Transverse colon (tissue), 4 donors: ENCODE results near the gene TOX2. TPM values are rescaled to one million over a fixed set of nuclear protein-coding genes. Genes with fewer than 3 reads are reported as not detected.
A peak's percentile ranks its signal among the peaks of the same experiment; 100 is the strongest.

Experiments
- DNase-seq: peaks from one replicate; pipeline ENCODE4 v3.0.0-alpha.2; 2019
- H3K27ac ChIP-seq, 4 donors: fragments of 200-600 bp; sonication (generic); 2 replicates each; pipeline ENCODE4 v1.5.1; 2016 to 2018; ENCODE audit warnings: inconsistent platforms in 4 of 4
- H3K27me3 ChIP-seq: fragments of 200-600 bp; sonication (generic); 2 replicates; pipeline ENCODE4 v1.5.1; 2017; ENCODE audit warnings: inconsistent platforms
- H3K36me3 ChIP-seq, 4 donors: fragments of 200-600 bp; sonication (generic); 2 replicates each; pipeline ENCODE4 v1.5.1; 2017 to 2019; ENCODE audit warnings: inconsistent platforms in 4 of 4
- H3K4me1 ChIP-seq, 4 donors: fragments of 200-600 bp; sonication (generic); 2 replicates each; pipeline ENCODE4 v1.5.1; 2017 to 2020; ENCODE audit warnings: inconsistent platforms in 4 of 4
- H3K4me3 ChIP-seq, 4 donors: fragments of 200-600 bp; sonication (generic); 1 replicate in 1 of 4; 2 replicates in 3 of 4; pipeline versions ENCODE4 v1.5.1 to v1.6.1; 2017 to 2019; ENCODE audit warnings: inconsistent platforms in 4 of 4
- H3K9me3 ChIP-seq, 2 donors: fragments of 200-600 bp; sonication (generic); 2 replicates each; pipeline ENCODE4 v1.5.1; 2017 to 2019; ENCODE audit warnings: inconsistent platforms in 2 of 2
- CTCF ChIP-seq, 5 experiments: fragments of 200-600 bp in 3 of 5; fragments of 450-650 bp in 2 of 5; sonication (generic) in 3 of 5; IDR thresholded peaks; 1 replicate in 2 of 5; 2 replicates in 3 of 5; pipeline ENCODE4 v1.5.1; 2016 to 2017; ENCODE audit warnings: antibody characterized with exemption in 5 of 5, inconsistent platforms in 3 of 5, mild to moderate bottlenecking in 2 of 5, moderate library complexity in 1 of 5
- EP300 ChIP-seq: sonication (generic); formaldehyde crosslinking; IDR thresholded peaks from one replicate; pipeline ENCODE4 v1.6.1; 2017; ENCODE audit warnings: antibody characterized with exemption, low read depth
- POLR2A ChIP-seq: fragments of 450-650 bp; IDR thresholded peaks from one replicate; pipeline ENCODE4 v1.6.1; 2016; ENCODE audit warnings: antibody characterized with exemption, mild to moderate bottlenecking, moderate library complexity
- POLR2AphosphoS5 ChIP-seq, 3 donors: sonication (generic); formaldehyde crosslinking; IDR thresholded peaks; one replicate each; pipeline ENCODE4 v1.6.1; 2016; ENCODE audit warnings: antibody characterized with exemption in 3 of 3
- WGBS, 2 donors: methylation state at CpG; one replicate each; pipeline ENCODE4 v1.1.5; 2018; ENCODE audit warnings: low coverage in 1 of 2; 5-methylcytosine and 5-hydroxymethylcytosine counted together
- in situ Hi-C, 4 donors: fragments of 200-750 bp; cut with MboI; loops; one replicate each; pipeline versions ENCODE4 v1.15.0 to v1.15.1; 2017; ENCODE audit warnings: low sequenced_read_pairs in 3 of 4, low pct_ligation_motif_present in 1 of 4, low pct_unique_long_range_greater_than_20kb in 1 of 4
- intact Hi-C: fragments of 100-400 bp; cut with DNase I; formaldehyde crosslinking; loops from one replicate; pipeline ENCODE4 v1.15.1; 2023; ENCODE audit warnings: low total_unique reads
- total RNA-seq, 4 donors: library from RNA; depleted of rRNA; stranded (reverse); fragments of >200 nt; gene quantifications; one replicate each; pipeline ENCODE4 v1.1.0, GENCODE V29; 2016

Gene TOX2
- total RNA-seq, 4 donors from 2014 or later = 1.5 to 15.7 (median 6.8) TPM

- Histone ChIP-seq H3K4me3 (no peak overlapping the region), H3K9me3 (peaks cover 0 to 4% of the 10 kb centered on the region in 2 donors), H3K36me3 (no peaks in the 10 kb centered on the region), H3K4me1 (peaks cover 0 to 8% (median 0%) of the 10 kb centered on the region in 4 donors), H3K27me3 (peaks cover 10% of the 10 kb centered on the region), H3K27ac (peak overlapping the region in 1 of 4 donors; percentile 8)
- WGBS, 2 donors = 39% methylated on average over 4 of the region's 5 CpGs; no CpG with 5 or more reads in 1 of the 2 donors
- TF ChIP-seq EP300 (no peak), CTCF (IDR thresholded peaks at IDR 0.05) (no peak), POLR2A (no peak), POLR2AphosphoS5 (IDR thresholded peaks at IDR 0.05) (no peak)
- in situ Hi-C loops (loop anchor here in 2 of 4 donors (5.0 to 25.0 kb wide), 2 partner anchors 82 to 202 kb away; partner anchors contain the start of gene FITM2 (in 1 of the 2)), intact Hi-C loops (no loop called here)
- no peak for DNase-seq
Measured at GRCh38 chr20:44109951-44110361, 195.3 kb downstream of the TOX2 start.

DNA sequence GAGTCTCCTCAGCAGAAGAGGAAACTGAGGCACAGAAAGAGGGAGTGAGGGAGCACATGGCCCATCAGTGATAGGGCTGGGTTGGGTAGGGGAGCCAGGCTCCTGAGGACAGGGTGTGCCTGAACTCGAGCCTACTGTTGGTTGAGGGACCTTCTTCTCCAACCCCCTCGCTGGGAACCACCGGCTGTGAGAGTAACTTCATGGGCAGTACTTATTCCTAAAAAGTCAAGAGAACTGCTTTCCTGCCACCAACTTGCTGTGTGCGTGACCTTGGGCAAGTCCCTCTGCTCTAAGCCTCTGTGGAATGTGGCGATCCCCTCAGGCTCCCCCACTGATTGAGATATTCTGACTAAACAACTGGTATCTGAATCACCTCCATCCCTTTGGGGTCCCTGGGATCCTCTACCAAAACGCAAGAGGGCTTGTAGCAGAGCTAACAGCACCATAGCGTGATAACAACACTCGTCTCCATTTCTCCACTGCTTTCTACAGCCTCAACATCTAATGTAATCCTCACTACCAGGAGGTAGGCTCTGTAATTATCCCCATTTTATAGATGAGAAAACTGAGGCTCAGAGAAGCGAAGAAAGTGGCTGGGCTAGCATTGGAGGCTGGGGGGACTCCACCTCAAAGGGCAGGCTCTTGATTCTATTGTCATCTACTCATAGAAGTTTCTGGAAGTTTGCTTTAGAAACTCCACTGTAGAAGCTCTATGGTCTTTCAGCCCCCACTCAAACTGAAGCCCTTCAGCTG, 196.3 kb downstream of the TOX2 start:
- H3K4me1 ChIP-seq = peaks cover 0 to 8% (median under 1%) of the 10 kb centered on the region in 4 donors
- H3K9me3 ChIP-seq = peaks cover 0 to 4% of the 10 kb centered on the region in 2 donors
- TF ChIP-seq CTCF (IDR thresholded peaks at IDR 0.05) = no peak
- no peak for TF ChIP-seq EP300
- no peak for TF ChIP-seq POLR2AphosphoS5 (IDR thresholded peaks at IDR 0.05)
- no peak for TF ChIP-seq POLR2A
- no peak overlapping the region for H3K4me3 ChIP-seq
- no peaks in the 10 kb centered on the region for H3K36me3 ChIP-seq
- 77 to 100% methylated on average over 1 to 9 of the region's 9 CpGs for WGBS, 2 donors
- no peak for DNase-seq
- peak overlapping the region in 2 of 4 donors; percentile 60 to 68 for H3K27ac ChIP-seq
- in situ Hi-C loops = loop anchor here in 2 of 4 donors (5.0 to 25.0 kb wide), 2 partner anchors 81 to 201 kb away; partner anchors contain the start of gene FITM2 (in 1 of the 2)
- intact Hi-C loops = no loop called here
- H3K27me3 ChIP-seq = peaks cover 16% of the 10 kb centered on the region

DNA sequence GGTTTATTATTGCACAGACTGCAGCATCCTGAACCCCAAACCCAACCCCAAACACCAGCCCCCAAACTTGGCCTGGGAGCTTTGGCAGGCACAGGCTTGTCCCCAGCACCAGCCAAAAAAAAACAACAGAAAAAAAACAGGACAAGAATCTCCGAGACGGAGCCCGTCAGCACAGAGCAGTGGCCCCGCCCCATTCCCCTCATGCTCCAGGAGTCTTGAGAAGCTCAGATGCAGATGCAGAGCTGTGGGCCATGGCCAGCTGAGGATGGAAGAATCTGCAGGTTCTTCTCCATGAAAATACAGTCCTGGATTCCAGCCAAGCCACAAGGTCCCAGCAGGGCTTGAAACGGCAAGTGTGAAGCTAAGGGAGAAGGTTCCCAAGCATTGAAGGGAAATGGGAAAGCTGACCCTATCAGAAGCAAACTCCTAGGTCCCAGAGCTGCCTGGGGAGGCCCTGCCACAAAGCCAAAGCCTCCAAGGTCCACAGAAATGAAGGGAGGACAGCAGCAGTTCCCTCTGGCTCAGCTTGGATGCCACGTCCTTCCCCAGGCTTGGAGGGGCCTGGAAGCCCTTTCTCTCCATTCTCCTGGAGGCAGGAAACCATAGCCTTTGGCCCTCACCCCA, 197.2 kb downstream of the TOX2 start:
- Histone ChIP-seq H3K27me3 (peaks cover 21% of the 10 kb centered on the region), H3K4me1 (peaks cover 0 to 8% (median 5%) of the 10 kb centered on the region in 4 donors), H3K36me3 (no peaks in the 10 kb centered on the region), H3K27ac (peak overlapping the region in 2 of 4 donors; percentile 60 to 68), H3K9me3 (peaks cover 0 to 4% of the 10 kb centered on the region in 2 donors), H3K4me3 (no peak overlapping the region)
- WGBS, 2 donors = 28% methylated on average over 6 of the region's 6 CpGs; no CpG with 5 or more reads in 1 of the 2 donors
- DNase-seq = peak; percentile 19
- in situ Hi-C loops (loop anchor here in 2 of 4 donors (5.0 to 25.0 kb wide), 2 partner anchors 80 to 200 kb away; partner anchors contain the start of gene FITM2 (in 1 of the 2)), intact Hi-C loops (no loop called here)
- TF ChIP-seq CTCF (IDR thresholded peaks at IDR 0.05) = no peak
- no peak for TF ChIP-seq EP300

DNA sequence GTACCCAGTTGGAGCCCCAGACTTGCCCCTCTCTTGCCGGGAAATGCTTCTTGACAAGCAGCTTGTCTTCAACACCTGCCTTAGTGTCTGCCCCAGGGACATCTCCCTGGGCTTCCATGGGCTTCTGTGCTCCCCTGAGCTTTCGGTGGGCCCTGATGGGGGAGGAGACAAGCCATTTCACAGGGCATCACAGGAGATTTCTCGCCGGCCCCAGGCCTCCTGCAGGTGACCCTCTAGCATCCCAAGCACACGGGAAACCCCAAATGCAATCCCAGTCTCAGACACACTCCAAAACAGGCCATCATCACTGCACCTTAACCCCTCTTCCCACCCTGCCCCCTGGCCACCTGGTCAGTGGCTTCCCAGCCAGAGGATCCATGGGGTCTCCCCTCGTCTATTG, 197.8 kb downstream of the TOX2 start:
- WGBS, 2 donors = 70 to 80% methylated on average over 1 to 6 of the region's 6 CpGs
- intact Hi-C loops = no loop called here
- Histone ChIP-seq H3K27ac (peak overlapping the region in 2 of 4 donors; percentile 60 to 68), H3K27me3 (peaks cover 21% of the 10 kb centered on the region), H3K9me3 (peaks cover 0 to 4% of the 10 kb centered on the region in 2 donors), H3K36me3 (no peaks in the 10 kb centered on the region), H3K4me1 (peaks cover 0 to 8% (median 5%) of the 10 kb centered on the region in 4 donors), H3K4me3 (no peak overlapping the region)
- no peak for DNase-seq
- TF ChIP-seq POLR2AphosphoS5 (IDR thresholded peaks at IDR 0.05) = no peak
- TF ChIP-seq CTCF (IDR thresholded peaks at IDR 0.05) = no peak
- TF ChIP-seq EP300 = no peak
- TF ChIP-seq POLR2A = no peak
- in situ Hi-C loops = loop anchor here in 2 of 4 donors (5.0 to 25.0 kb wide), 2 partner anchors 80 to 200 kb away; partner anchors contain the start of gene FITM2 (in 1 of the 2)
